Heart left ventricle (tissue), 16 donors: ENCODE measurements around the gene FRMD8. TPM values are rescaled to one million over a fixed set of nuclear protein-coding genes. Genes with fewer than 3 reads are reported as not detected.

ENCODE experiments used
- ATAC-seq, 4 donors: fragments of 200-7000 bp; cut with Tn5 transposase; one replicate each; pipeline ENCODE4 v1.9.1; 2020 to 2022; ENCODE audit warnings: moderate library complexity in 4 of 4, mild to moderate bottlenecking in 3 of 4, moderate number of reproducible peaks in 1 of 4
- DNase-seq, 5 donors: peaks; one replicate each; pipeline ENCODE4 v3.0.0-alpha.2; 2020
- H3K27ac ChIP-seq, 12 donors: fragments of 200-600 bp; sonication (generic) in 4 of 12; one replicate each; pipeline versions ENCODE4 v1.5.0 to v1.8.0; 2016 to 2022; ENCODE audit warnings: mild to moderate bottlenecking in 2 of 12
- H3K27me3 ChIP-seq, 9 donors: fragments of 200-600 bp; sonication (generic) in 2 of 9; one replicate each; pipeline versions ENCODE4 v1.5.1 to v1.8.0; 2016 to 2022; ENCODE audit warnings: mild to moderate bottlenecking in 3 of 9
- H3K36me3 ChIP-seq, 9 donors: fragments of 200-600 bp; sonication (generic) in 2 of 9; one replicate each; pipeline versions ENCODE4 v1.5.0 to v1.8.0; 2018 to 2022; ENCODE audit warnings: mild to moderate bottlenecking in 2 of 9
- H3K4me1 ChIP-seq, 12 donors: fragments of 200-600 bp; sonication (generic) in 4 of 12; one replicate each; pipeline versions ENCODE4 v1.5.0 to v1.8.0; 2016 to 2022; ENCODE audit warnings: mild to moderate bottlenecking in 3 of 12
- H3K4me3 ChIP-seq, 12 donors: fragments of 200-600 bp; sonication (generic) in 4 of 12; one replicate each; pipeline versions ENCODE4 v1.5.0 to v1.8.0; 2017 to 2022; ENCODE audit warnings: mild to moderate bottlenecking in 9 of 12, moderate library complexity in 4 of 12
- H3K9me3 ChIP-seq, 12 donors: fragments of 200-600 bp; sonication (generic) in 4 of 12; one replicate each; pipeline versions ENCODE4 v1.5.0 to v1.8.0; 2016 to 2022; ENCODE audit warnings: mild to moderate bottlenecking in 1 of 12
- POLR2A ChIP-seq, 2 donors: fragments of 450-650 bp; IDR thresholded peaks; one replicate each; pipeline ENCODE4 v1.6.1; 2017; ENCODE audit warnings: antibody characterized with exemption in 2 of 2, mild to moderate bottlenecking in 2 of 2, moderate library complexity in 2 of 2
- WGBS, 4 donors: extraction: QIAGEN DNeasy Blood & Tissue Kit in 2 of 4; methylation state at CpG; one replicate each; pipeline versions ENCODE4 v1.1.5 to v1.1.7; 2013 to 2018; 5-methylcytosine and 5-hydroxymethylcytosine counted together
- intact Hi-C, 10 donors: fragments of 100-400 bp; cut with DNase I; formaldehyde crosslinking; loops; one replicate each; pipeline versions ENCODE4 v1.11.1 to v1.14.2; 2022
- polyA plus RNA-seq, 2 donors: library from polyadenylated mRNA; stranded (reverse); fragments of 200-250 nt; gene quantifications; one replicate each; pipeline ENCODE4 v1.2.3, GENCODE V29; 2013
- total RNA-seq, 9 donors: library from RNA; depleted of rRNA in 2 of 9; stranded (reverse); fragments of >200 nt in 2 of 9; fragmentation: NEBNext Ultra II Directional in 3 of 9; extraction: Animal tissue kit (Norgen Biotek cat#: 25700) in 3 of 9; gene quantifications; one replicate each; pipeline versions ENCODE4 v1.1.0 to v1.2.4, GENCODE V29; 2016 to 2023
- TF ChIP-seq, protein P1 (sequence below), 12 donors: fragments of 200-600 bp; sonication (generic) in 4 of 12; IDR thresholded peaks; one replicate each; pipeline versions ENCODE4 v1.5.0 to v1.8.0; 2018 to 2022; ENCODE audit warnings: antibody characterized with exemption in 12 of 12, mild to moderate bottlenecking in 5 of 12
- donor health status: ischemic (EF 13 %, LVEDD 7.1; RV severe dilation, severe dysfunction).
- donor health status: healthy with polysubstance abuse.
- donor health status: DM: no; HTN: yes; CAD: no.
- donor health status: DM: no; HTN: no; CAD: no.
- donor health status: ischemic (EF 25% LVEDD 6.9; RV normal size, moderate dysfunction).
- donor health status: ischemic (EF 25% LVEDD 5.7; RV mildly dilated, moderate dysfunction).
- donor health status: healthy.
- donor health status: DM: yes; HTN: yes; CAD: no.
- donor health status: ischemic (EF 35%, LVEDD 5.7; RV mildly dilated, moderate dysfunction).
- donor health status: nonischemic (EF 11% LVEDD 7.7; RV severe dilation, severe dysfunction).
- donor health status: DM: yes; HTN: yes; CAD: no.
- donor health status: PGD.
- donor health status: ischemic (EF 29% LVEDD 5.4; RV normal size, mild dysfunction).
- donor health status: nonischemic (EF 23%, LVEDD 6.1; RV moderate dilation, normal function).

Gene FRMD8
- total and polyA plus RNA-seq, 11 donors = 6.1 to 24.1 (median 11.3) TPM

DNA sequence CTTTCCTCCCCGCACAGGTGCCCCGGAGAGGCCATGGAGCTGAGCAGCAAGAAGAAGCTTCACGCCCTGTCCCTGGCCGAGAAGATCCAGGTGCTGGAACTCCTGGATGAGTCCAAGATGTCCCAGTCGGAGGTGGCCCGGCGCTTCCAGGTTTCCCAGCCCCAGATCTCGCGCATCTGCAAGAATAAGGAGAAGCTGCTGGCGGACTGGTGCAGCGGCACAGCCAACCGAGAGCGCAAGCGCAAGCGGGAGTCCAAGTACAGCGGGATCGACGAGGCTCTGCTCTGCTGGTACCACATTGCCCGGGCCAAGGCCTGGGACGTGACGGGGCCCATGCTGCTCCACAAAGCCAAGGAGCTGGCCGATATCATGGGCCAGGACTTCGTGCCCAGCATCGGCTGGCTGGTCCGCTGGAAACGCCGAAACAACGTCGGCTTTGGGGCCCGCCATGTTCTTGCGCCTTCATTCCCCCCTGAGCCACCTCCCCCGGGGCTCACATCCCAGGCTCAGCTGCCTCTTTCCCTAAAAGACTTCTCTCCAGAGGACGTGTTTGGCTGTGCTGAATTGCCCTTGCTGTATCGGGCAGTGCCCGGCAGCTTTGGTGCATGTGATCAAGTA, 30.6 kb upstream of the FRMD8 start:
- 31 to 38% (median 34%) methylated on average over 21 to 35 of the region's 35 CpGs for WGBS, 4 donors
- DNase-seq = peak in 3 of 5 donors; percentile 43 to 70 (median 70)
- peak in 2 of 4 donors; percentile 4 to 14 for ATAC-seq

DNA sequence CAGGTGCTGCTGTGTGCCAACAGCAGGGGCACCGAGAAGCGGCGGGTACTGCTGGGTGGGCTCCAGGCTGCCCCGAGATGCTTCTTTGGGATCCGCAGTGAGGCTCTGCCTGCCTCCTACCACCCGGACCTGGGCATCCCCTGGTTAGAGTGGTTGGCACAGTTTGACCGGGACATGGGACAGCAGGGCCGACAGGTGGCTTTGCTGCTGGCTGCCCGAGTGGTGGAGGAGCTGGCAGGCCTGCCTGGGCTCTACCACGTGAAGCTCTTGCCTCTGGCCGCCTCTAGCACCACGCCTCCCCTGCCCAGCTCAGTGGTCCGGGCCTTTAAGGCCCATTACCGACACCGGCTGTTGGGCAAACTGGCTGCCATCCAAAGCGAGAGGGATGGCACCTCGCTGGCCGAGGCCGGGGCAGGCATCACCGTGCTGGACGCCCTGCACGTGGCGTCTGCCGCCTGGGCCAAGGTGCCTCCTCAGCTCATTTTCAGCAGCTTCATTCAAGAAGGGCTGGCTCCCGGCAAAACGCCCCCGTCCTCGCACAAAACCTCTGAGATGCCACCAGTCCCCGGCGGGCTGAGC, 30.0 kb upstream of the FRMD8 start:
- H3K27me3 ChIP-seq = peaks cover 0 to 6% (median 0%) of the 10 kb centered on the region in 9 donors
- TF ChIP-seq, protein P1, sequence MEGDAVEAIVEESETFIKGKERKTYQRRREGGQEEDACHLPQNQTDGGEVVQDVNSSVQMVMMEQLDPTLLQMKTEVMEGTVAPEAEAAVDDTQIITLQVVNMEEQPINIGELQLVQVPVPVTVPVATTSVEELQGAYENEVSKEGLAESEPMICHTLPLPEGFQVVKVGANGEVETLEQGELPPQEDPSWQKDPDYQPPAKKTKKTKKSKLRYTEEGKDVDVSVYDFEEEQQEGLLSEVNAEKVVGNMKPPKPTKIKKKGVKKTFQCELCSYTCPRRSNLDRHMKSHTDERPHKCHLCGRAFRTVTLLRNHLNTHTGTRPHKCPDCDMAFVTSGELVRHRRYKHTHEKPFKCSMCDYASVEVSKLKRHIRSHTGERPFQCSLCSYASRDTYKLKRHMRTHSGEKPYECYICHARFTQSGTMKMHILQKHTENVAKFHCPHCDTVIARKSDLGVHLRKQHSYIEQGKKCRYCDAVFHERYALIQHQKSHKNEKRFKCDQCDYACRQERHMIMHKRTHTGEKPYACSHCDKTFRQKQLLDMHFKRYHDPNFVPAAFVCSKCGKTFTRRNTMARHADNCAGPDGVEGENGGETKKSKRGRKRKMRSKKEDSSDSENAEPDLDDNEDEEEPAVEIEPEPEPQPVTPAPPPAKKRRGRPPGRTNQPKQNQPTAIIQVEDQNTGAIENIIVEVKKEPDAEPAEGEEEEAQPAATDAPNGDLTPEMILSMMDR (IDR thresholded peaks at IDR 0.05) = no peak
- no peak for TF ChIP-seq POLR2A (IDR thresholded peaks at IDR 0.05)
- peaks cover 0 to 19% (median 13%) of the 10 kb centered on the region in 9 donors for H3K36me3 ChIP-seq
- peaks cover 0 to 49% (median 25%) of the 10 kb centered on the region in 12 donors for H3K4me1 ChIP-seq
- 68 to 84% (median 81%) methylated on average over 10 to 30 of the region's 30 CpGs for WGBS, 4 donors
- H3K4me3 ChIP-seq = peak overlapping the region in 4 of 12 donors; percentile 78 to 84 (median 80)
- ATAC-seq (peak in 2 of 4 donors; percentile 2 to 21), DNase-seq (peak in 3 of 5 donors; percentile 37 to 69 (median 60))
- H3K27ac ChIP-seq = peak overlapping the region in 3 of 12 donors; percentile 13 to 64 (median 38)
- intact Hi-C loops = loop anchor here in 1 of 10 donors (2.0 kb wide), 1 partner anchor 32 kb away; no protein-coding TSS in a partner anchor
- no peaks in the 10 kb centered on the region for H3K9me3 ChIP-seq

More for the DNA sequence above, 30.6 kb upstream of the FRMD8 start:
- Histone ChIP-seq H3K9me3 (no peaks in the 10 kb centered on the region), H3K4me3 (peak overlapping the region; percentile 58 to 84 (median 78)), H3K27ac (peak overlapping the region in 4 of 12 donors; percentile 13 to 64 (median 29)), H3K4me1 (peaks cover 0 to 49% (median 25%) of the 10 kb centered on the region in 12 donors), H3K27me3 (peaks cover 0 to 6% (median 0%) of the 10 kb centered on the region in 9 donors), H3K36me3 (peaks cover 0 to 25% (median 19%) of the 10 kb centered on the region in 9 donors)
- intact Hi-C loops = loop anchor here in 1 of 10 donors (2.0 kb wide), 1 partner anchor 33 kb away; no protein-coding TSS in a partner anchor
- TF ChIP-seq, protein P1 (IDR thresholded peaks at IDR 0.05) = no peak
- no peak for TF ChIP-seq POLR2A (IDR thresholded peaks at IDR 0.05)

GRCh38 chr11:65357856-65358356, 28.5 kb upstream of the FRMD8 start:
- DNase-seq (peak in 3 of 5 donors; percentile 56 to 70 (median 63)), ATAC-seq (peak; percentile 25 to 55 (median 44))
- Histone ChIP-seq H3K27ac (peak overlapping the region in 4 of 12 donors; percentile 13 to 68 (median 46)), H3K9me3 (no peaks in the 10 kb centered on the region), H3K4me3 (no peak overlapping the region), H3K4me1 (peaks cover 0 to 49% (median 27%) of the 10 kb centered on the region in 12 donors), H3K27me3 (peaks cover 0 to 6% (median 0%) of the 10 kb centered on the region in 9 donors), H3K36me3 (peaks cover 0 to 5% (median 0%) of the 10 kb centered on the region in 9 donors)
- TF ChIP-seq, protein P1 (IDR thresholded peaks at IDR 0.05) = no peak
- TF ChIP-seq POLR2A (IDR thresholded peaks at IDR 0.05) = no peak
- WGBS, 4 donors = 60 to 81% (median 63%) methylated on average over 8 of the region's 8 CpGs
- intact Hi-C loops = loop anchor here in 1 of 10 donors (2.0 kb wide), 1 partner anchor 31 kb away; no protein-coding TSS in a partner anchor
